Astrocyte (in vitro differentiated cells and primary cell): ENCODE data around the gene HSPA12B. TPM values are rescaled to one million over a fixed set of nuclear protein-coding genes. Genes with fewer than 3 reads are reported as not detected.

Source experiments
- DNase-seq: peaks from one replicate; pipeline ENCODE4 v3.0.0-alpha.2; 2010; ENCODE audit warnings: low read depth
- FAIRE-seq: peaks from 2 replicates; lab custom pipeline; 2011; peaks lifted over from hg19 to GRCh38; lab: Jason Lieb, UNC
- H2AFZ ChIP-seq: 2 replicates; pipeline ENCODE4 v1.6.0; 2012; ENCODE audit warnings: low read depth, low read length, inconsistent platforms
- H3K27ac ChIP-seq: 2 replicates; pipeline ENCODE4 v1.5.1; 2011; ENCODE audit warnings: low read depth, low read length, inconsistent platforms
- H3K27me3 ChIP-seq: 2 replicates; pipeline ENCODE4 v1.6.0; 2011; ENCODE audit warnings: low read length, inconsistent platforms; ENCODE audit not compliant: insufficient read depth
- H3K36me3 ChIP-seq: 2 replicates; pipeline ENCODE4 v1.5.1; 2011; ENCODE audit warnings: low read length, inconsistent platforms; ENCODE audit not compliant: insufficient read depth
- H3K4me1 ChIP-seq: 2 replicates; pipeline ENCODE4 v1.5.1; 2011; ENCODE audit warnings: low read length, inconsistent platforms; ENCODE audit not compliant: insufficient read depth
- H3K4me2 ChIP-seq: 2 replicates; pipeline ENCODE4 v1.6.0; 2012; ENCODE audit warnings: low read length, inconsistent platforms
- H3K4me3 ChIP-seq: 2 replicates; pipeline ENCODE4 v1.5.1; 2011; ENCODE audit warnings: low read depth, mild to moderate bottlenecking, low read length, inconsistent platforms; ENCODE audit not compliant: insufficient read depth
- H3K79me2 ChIP-seq: 2 replicates; pipeline ENCODE4 v1.6.0; 2012; ENCODE audit warnings: mild to moderate bottlenecking, low read length, inconsistent platforms; ENCODE audit not compliant: insufficient read depth
- H3K9ac ChIP-seq: 2 replicates; pipeline ENCODE4 v1.6.0; 2012; ENCODE audit warnings: mild to moderate bottlenecking, low read length, inconsistent platforms
- H3K9me3 ChIP-seq: 2 replicates; pipeline ENCODE4 v1.5.1; 2012; ENCODE audit warnings: low read depth, mild to moderate bottlenecking, low read length, inconsistent platforms; ENCODE audit not compliant: insufficient read depth
- H4K20me1 ChIP-seq: 2 replicates; pipeline ENCODE4 v1.6.0; 2012; ENCODE audit warnings: low read length, inconsistent platforms; ENCODE audit not compliant: insufficient read depth
- H3K27ac Mint-ChIP-seq: one replicate; pipeline ENCODE4 v1.8.0; 2021; ENCODE audit warnings: mild to moderate bottlenecking, mixed read lengths; ENCODE audit not compliant: unreplicated experiment
- H3K27me3 Mint-ChIP-seq: one replicate; pipeline ENCODE4 v1.8.0; 2021; ENCODE audit warnings: low read depth, mixed read lengths; ENCODE audit not compliant: unreplicated experiment
- H3K36me3 Mint-ChIP-seq: one replicate; pipeline ENCODE4 v1.8.0; 2021; ENCODE audit warnings: low read depth, mixed read lengths; ENCODE audit not compliant: unreplicated experiment
- H3K4me1 Mint-ChIP-seq: one replicate; pipeline ENCODE4 v1.8.0; 2021; ENCODE audit warnings: low read depth, mixed read lengths; ENCODE audit not compliant: unreplicated experiment
- H3K4me3 Mint-ChIP-seq: one replicate; pipeline ENCODE4 v1.8.0; 2021; ENCODE audit warnings: mild to moderate bottlenecking, moderate library complexity, mixed read lengths; ENCODE audit not compliant: unreplicated experiment
- H3K9me3 Mint-ChIP-seq: one replicate; pipeline ENCODE4 v1.8.0; 2021; ENCODE audit warnings: mild to moderate bottlenecking, mixed read lengths; ENCODE audit not compliant: unreplicated experiment
- CTCF ChIP-seq: IDR thresholded peaks from 2 replicates; pipeline ENCODE4 v1.5.1; 2011; ENCODE audit warnings: low read depth, mild to moderate bottlenecking, inconsistent platforms, low read length, moderate library complexity; ENCODE audit not compliant: insufficient read depth
- EZH2 ChIP-seq: IDR thresholded peaks from 2 replicates; pipeline ENCODE4 v1.6.1; 2012; ENCODE audit warnings: mild to moderate bottlenecking, low read length, inconsistent platforms; ENCODE audit not compliant: insufficient read depth
- total RNA-seq: library from RNA; stranded (reverse); gene quantifications from 2 replicates; pipeline ENCODE4 v1.2.1, GENCODE V29; 2021

Gene HSPA12B
- total RNA-seq, 1 donor from 2014 or later, result not detected

- no peak overlapping the region for H3K9ac ChIP-seq
- H3K4me1 ChIP-seq, result no peaks in the 10 kb centered on the region
- Mint-ChIP-seq H3K4me3 (no peak overlapping the region), H3K27ac (no peak overlapping the region), H3K4me1 (no peaks in the 10 kb centered on the region), H3K9me3 (no peaks in the 10 kb centered on the region), H3K36me3 (no peaks in the 10 kb centered on the region), H3K27me3 (peaks cover 33% of the 10 kb centered on the region)
- H3K4me3 ChIP-seq, result no peak overlapping the region
- no peaks in the 10 kb centered on the region for H3K79me2 ChIP-seq
- DNase-seq, result no peak
- TF ChIP-seq CTCF (no peak), EZH2 (no peak)
- no peaks in the 10 kb centered on the region for H3K27me3 ChIP-seq
- no peaks in the 10 kb centered on the region for H3K36me3 ChIP-seq
- no peak overlapping the region for H3K27ac ChIP-seq
- no peak for FAIRE-seq
- no peaks in the 10 kb centered on the region for H4K20me1 ChIP-seq
- no peaks in the 10 kb centered on the region for H3K9me3 ChIP-seq
- no peak overlapping the region for H3K4me2 ChIP-seq
- no peak overlapping the region for H2AFZ ChIP-seq
These were observed 26.3 kb upstream of the HSPA12B start for GRCh38 chr20:3705970-3706739.

- Mint-ChIP-seq H3K4me3 (no peak overlapping the region), H3K36me3 (no peaks in the 10 kb centered on the region), H3K27ac (no peak overlapping the region), H3K27me3 (peaks cover 31% of the 10 kb centered on the region), H3K4me1 (no peaks in the 10 kb centered on the region), H3K9me3 (no peaks in the 10 kb centered on the region)
- Histone ChIP-seq H3K27ac (no peak overlapping the region), H3K9ac (no peak overlapping the region), H3K9me3 (no peaks in the 10 kb centered on the region), H3K79me2 (no peaks in the 10 kb centered on the region), H3K27me3 (no peaks in the 10 kb centered on the region), H3K36me3 (no peaks in the 10 kb centered on the region), H4K20me1 (no peaks in the 10 kb centered on the region), H3K4me1 (no peaks in the 10 kb centered on the region), H3K4me2 (no peak overlapping the region), H3K4me3 (no peak overlapping the region), H2AFZ (no peak overlapping the region)
- TF ChIP-seq CTCF (no peak), EZH2 (no peak)
- FAIRE-seq (no peak), DNase-seq (no peak)
These were observed 25.5 kb upstream of the HSPA12B start for GRCh38 chr20:3706774-3707507.

DNA sequence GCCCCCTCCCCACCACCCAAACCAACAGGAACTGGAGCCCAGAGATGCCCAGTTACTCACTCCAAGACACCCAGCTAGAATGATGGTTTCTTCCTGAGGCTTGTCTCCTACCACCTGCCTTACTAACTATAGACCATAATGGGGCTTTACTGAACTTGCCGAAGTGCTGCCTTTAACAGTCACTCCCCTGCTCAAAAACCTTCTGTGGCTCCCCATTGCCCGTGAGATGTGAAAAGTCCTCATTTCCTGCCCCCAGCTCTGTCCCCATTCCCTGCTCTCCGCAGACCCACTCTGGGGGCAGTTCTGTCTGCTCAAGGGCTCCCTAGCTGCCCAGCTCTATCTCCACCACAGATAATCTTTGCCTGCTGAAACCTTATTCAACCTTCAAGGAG lies 25.0 kb upstream of the HSPA12B start:
- peaks cover 27% of the 10 kb centered on the region for H3K27me3 Mint-ChIP-seq
- no peak for DNase-seq
- Histone ChIP-seq H3K27ac (no peak overlapping the region), H3K9me3 (no peaks in the 10 kb centered on the region), H4K20me1 (no peaks in the 10 kb centered on the region), H3K79me2 (no peaks in the 10 kb centered on the region), H2AFZ (no peak overlapping the region), H3K4me2 (no peak overlapping the region), H3K27me3 (no peaks in the 10 kb centered on the region), H3K4me1 (no peaks in the 10 kb centered on the region), H3K4me3 (no peak overlapping the region), H3K9ac (no peak overlapping the region), H3K36me3 (no peaks in the 10 kb centered on the region)
- H3K9me3 Mint-ChIP-seq, result no peaks in the 10 kb centered on the region
- H3K27ac Mint-ChIP-seq, result no peak overlapping the region
- H3K4me1 Mint-ChIP-seq, result no peaks in the 10 kb centered on the region
- no peak overlapping the region for H3K4me3 Mint-ChIP-seq
- no peaks in the 10 kb centered on the region for H3K36me3 Mint-ChIP-seq
- no peak for FAIRE-seq
- TF ChIP-seq CTCF (no peak), EZH2 (no peak)
